WTC11 (cell line): ENCODE measurements around the gene TNNC2. TPM values are rescaled to one million over a fixed set of nuclear protein-coding genes. Genes with fewer than 3 reads are reported as not detected.

ENCODE experiments used
- ATAC-seq: fragments of 200-7000 bp; cut with Tn5 transposase; 2 replicates; pipeline ENCODE4 v1.10.0; 2021; ENCODE audit warnings: mild to moderate bottlenecking, moderate library complexity
- CTCF ChIA-PET: fragments of 300-600 bp; sonication (Branson Sonifier 250); formaldehyde crosslinking; loops from one replicate; lab custom pipeline; 2021; ENCODE audit warnings: antibody characterized with exemption; lab: Charles Lee
- POLR2A ChIA-PET: fragments of 350-600 bp; sonication (Branson Sonifier 250); formaldehyde crosslinking; loops from one replicate; lab custom pipeline; 2021; ENCODE audit warnings: antibody characterized with exemption; lab: Charles Lee
- DNase-seq: peaks from one replicate; pipeline ENCODE4 v3.0.0; 2021; ENCODE audit warnings: low spot score
- H3K27ac Mint-ChIP-seq: 2 replicates; pipeline ENCODE4 v1.8.0; 2021; ENCODE audit warnings: mixed read lengths
- H3K27me3 Mint-ChIP-seq: 2 replicates; pipeline ENCODE4 v1.8.0; 2021; ENCODE audit warnings: low read depth, mild to moderate bottlenecking, moderate library complexity, mixed read lengths
- H3K36me3 Mint-ChIP-seq: 2 replicates; pipeline ENCODE4 v1.8.0; 2021; ENCODE audit warnings: mixed read lengths
- H3K4me1 Mint-ChIP-seq: 2 replicates; pipeline ENCODE4 v1.8.0; 2022; ENCODE audit warnings: mixed read lengths
- H3K4me3 Mint-ChIP-seq: 2 replicates; pipeline ENCODE4 v1.8.0; 2021; ENCODE audit warnings: mild to moderate bottlenecking, moderate library complexity, mixed read lengths
- H3K9me3 Mint-ChIP-seq: 2 replicates; pipeline ENCODE4 v1.8.0; 2021; ENCODE audit warnings: mixed read lengths
- ATF1 ChIP-seq: sonication (generic); formaldehyde crosslinking; IDR thresholded peaks from 2 replicates; pipeline ENCODE4 v1.8.1; 2023; ENCODE audit warnings: mild to moderate bottlenecking, moderate library complexity, missing genetic modification reagents
- CBFB ChIP-seq: sonication (generic); formaldehyde crosslinking; IDR thresholded peaks from 2 replicates; pipeline ENCODE4 v1.8.1; 2022; ENCODE audit warnings: mild to moderate bottlenecking, low read depth, missing genetic modification reagents
- HMGA2 ChIP-seq: fragments of 250-450 bp; sonication (Bioruptor Pico); IDR thresholded peaks from 2 replicates; pipeline ENCODE4 v1.4.0; 2021; ENCODE audit warnings: mild to moderate bottlenecking, moderate library complexity
- JUN ChIP-seq: sonication (generic); formaldehyde crosslinking; IDR thresholded peaks from 2 replicates; pipeline ENCODE4 v1.8.0; 2023; ENCODE audit warnings: mild to moderate bottlenecking, missing genetic modification reagents
- KAT7 ChIP-seq: sonication (generic); formaldehyde crosslinking; IDR thresholded peaks from 2 replicates; pipeline ENCODE4 v1.8.1; 2023; ENCODE audit warnings: missing genetic modification reagents, mild to moderate bottlenecking, borderline replicate concordance
- MAX ChIP-seq: sonication (generic); formaldehyde crosslinking; IDR thresholded peaks from 2 replicates; pipeline ENCODE4 v1.8.0; 2022; ENCODE audit warnings: mild to moderate bottlenecking, missing genetic modification reagents
- MXD4 ChIP-seq: fragments of 250-450 bp; sonication (Bioruptor Pico); IDR thresholded peaks from 2 replicates; pipeline ENCODE4 v1.8.0; 2021; ENCODE audit warnings: mild to moderate bottlenecking, moderate library complexity, borderline replicate concordance
- NFYB ChIP-seq: sonication (generic); formaldehyde crosslinking; conservative IDR thresholded peaks from 2 replicates; pipeline ENCODE4 v1.8.0; 2022; ENCODE audit warnings: low read depth, missing genetic modification reagents
- NR3C1 ChIP-seq: sonication (generic); formaldehyde crosslinking; conservative IDR thresholded peaks from 2 replicates; pipeline ENCODE4 v1.8.1; 2023; ENCODE audit warnings: low read depth, mild to moderate bottlenecking, missing genetic modification reagents
- SOX15 ChIP-seq: fragments of 250-450 bp; sonication (Bioruptor Pico); IDR thresholded peaks from 2 replicates; pipeline ENCODE4 v1.9.0; 2021; ENCODE audit warnings: mild to moderate bottlenecking
- USF2 ChIP-seq: sonication (generic); formaldehyde crosslinking; IDR thresholded peaks from 2 replicates; pipeline ENCODE4 v1.8.1; 2023; ENCODE audit warnings: mild to moderate bottlenecking, missing genetic modification reagents, moderate library complexity
- ZBTB21 ChIP-seq: sonication (generic); formaldehyde crosslinking; IDR thresholded peaks from 2 replicates; pipeline ENCODE4 v1.8.1; 2023; ENCODE audit warnings: mild to moderate bottlenecking, missing genetic modification reagents, borderline replicate concordance
- ZNF263 ChIP-seq: sonication (generic); formaldehyde crosslinking; IDR thresholded peaks from 2 replicates; pipeline ENCODE4 v1.8.1; 2022; ENCODE audit warnings: low read depth, mild to moderate bottlenecking, moderate library complexity, missing genetic modification reagents
- ZNF317 ChIP-seq: sonication (generic); formaldehyde crosslinking; IDR thresholded peaks from 2 replicates; pipeline ENCODE4 v1.8.1; 2023; ENCODE audit warnings: low read depth, mild to moderate bottlenecking, moderate library complexity, missing genetic modification reagents, borderline replicate concordance
- total RNA-seq: library from RNA; stranded (reverse); gene quantifications from 3 replicates; pipeline ENCODE4 v1.2.3, GENCODE V29; 2021
- TF ChIP-seq, protein P1 (sequence below): sonication (generic); formaldehyde crosslinking; IDR thresholded peaks from 2 replicates; pipeline ENCODE4 v1.8.1; 2022; ENCODE audit warnings: low read depth, mild to moderate bottlenecking, moderate library complexity, missing genetic modification reagents, borderline replicate concordance
- TF ChIP-seq, protein P2 (sequence below): sonication (generic); formaldehyde crosslinking; conservative IDR thresholded peaks from 2 replicates; pipeline ENCODE4 v1.8.1; 2022; ENCODE audit warnings: mild to moderate bottlenecking, missing genetic modification reagents
- TF ChIP-seq, protein P3 (sequence below): sonication (generic); formaldehyde crosslinking; IDR thresholded peaks from 2 replicates; pipeline ENCODE4 v1.8.1; 2023; ENCODE audit warnings: mild to moderate bottlenecking, missing genetic modification reagents
- TF ChIP-seq, protein P4 (sequence below): sonication (generic); formaldehyde crosslinking; IDR thresholded peaks from 2 replicates; pipeline ENCODE4 v1.8.0; 2022; ENCODE audit warnings: mild to moderate bottlenecking, missing genetic modification reagents

The TNNC2 gene
- total RNA-seq, 1 experiment from 2014 or later, result 3.0 TPM

GRCh38 chr20:45835825-45836224, 8.7 kb upstream of the TNNC2 start (continued):
- TF ChIP-seq, protein P1, sequence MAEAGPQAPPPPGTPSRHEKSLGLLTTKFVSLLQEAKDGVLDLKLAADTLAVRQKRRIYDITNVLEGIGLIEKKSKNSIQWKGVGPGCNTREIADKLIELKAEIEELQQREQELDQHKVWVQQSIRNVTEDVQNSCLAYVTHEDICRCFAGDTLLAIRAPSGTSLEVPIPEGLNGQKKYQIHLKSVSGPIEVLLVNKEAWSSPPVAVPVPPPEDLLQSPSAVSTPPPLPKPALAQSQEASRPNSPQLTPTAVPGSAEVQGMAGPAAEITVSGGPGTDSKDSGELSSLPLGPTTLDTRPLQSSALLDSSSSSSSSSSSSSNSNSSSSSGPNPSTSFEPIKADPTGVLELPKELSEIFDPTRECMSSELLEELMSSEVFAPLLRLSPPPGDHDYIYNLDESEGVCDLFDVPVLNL (CRISPR knock-in tag), result no peak
- TF ChIP-seq SOX15 (CRISPR knock-in tag) (no peak), NFYB (CRISPR knock-in tag) (no peak), ATF1 (CRISPR knock-in tag) (no peak), NR3C1 (CRISPR knock-in tag) (no peak)

DNA sequence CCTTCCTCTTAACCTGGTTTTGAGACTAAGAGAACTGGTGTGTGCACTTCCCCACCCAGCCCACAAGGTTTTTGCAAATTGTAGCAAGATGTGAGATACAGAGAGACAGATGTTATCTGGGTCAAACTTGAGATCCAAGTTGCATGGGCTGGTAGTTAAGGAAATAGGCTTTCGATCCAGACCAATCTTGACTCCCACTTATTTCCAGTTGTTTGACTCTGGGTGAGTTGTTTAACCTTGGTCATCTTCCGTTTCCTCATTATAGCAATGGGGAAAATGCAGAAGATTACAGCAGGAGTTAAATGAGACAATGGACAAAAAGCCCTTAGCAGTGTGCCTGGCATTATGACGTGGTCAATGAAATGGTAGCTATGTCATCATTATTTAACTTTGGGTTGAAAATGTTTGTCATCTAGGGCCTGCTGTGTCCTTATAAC, 8.2 kb upstream of the TNNC2 start:
- POLR2A ChIA-PET, result no interaction called here
- DNase-seq, result no peak
- Mint-ChIP-seq H3K36me3 (peaks cover 3% of the 10 kb centered on the region; the same call in 1 of the 2 replicates), H3K9me3 (no peaks in the 10 kb centered on the region), H3K27ac (no peak overlapping the region), H3K4me1 (peaks cover 18% of the 10 kb centered on the region), H3K27me3 (no peaks in the 10 kb centered on the region), H3K4me3 (peak overlapping the region; percentile 76; the same call in 1 of the 2 replicates)
- CTCF ChIA-PET, result interaction anchor here (2.2 kb wide), 1 partner anchor 11 kb away, joined by 27 read pairs; no protein-coding TSS in a partner anchor
- TF ChIP-seq, protein P2, sequence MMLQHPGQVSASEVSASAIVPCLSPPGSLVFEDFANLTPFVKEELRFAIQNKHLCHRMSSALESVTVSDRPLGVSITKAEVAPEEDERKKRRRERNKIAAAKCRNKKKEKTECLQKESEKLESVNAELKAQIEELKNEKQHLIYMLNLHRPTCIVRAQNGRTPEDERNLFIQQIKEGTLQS (CRISPR knock-in tag), result no peak
- no peak for TF ChIP-seq JUN (CRISPR knock-in tag)
- ATAC-seq, result no peak

- no peaks in the 10 kb centered on the region for H3K27me3 Mint-ChIP-seq
- peaks cover 18% of the 10 kb centered on the region for H3K4me1 Mint-ChIP-seq
- no peak overlapping the region for H3K27ac Mint-ChIP-seq
- TF ChIP-seq MXD4 (CRISPR knock-in tag), result no peak
- 0 out of 2 replicates have a peak, but pooled peaks have one; percentile 2 for TF ChIP-seq ZBTB21 (CRISPR knock-in tag)
- ATAC-seq (no peak), DNase-seq (no peak)
- no peaks in the 10 kb centered on the region for H3K9me3 Mint-ChIP-seq
- peak overlapping the region; percentile 76 for H3K4me3 Mint-ChIP-seq
- POLR2A ChIA-PET, result interaction anchor here (2.0 kb wide), 1 partner anchor 11 kb away, joined by 8 read pairs; no protein-coding TSS in a partner anchor
- H3K36me3 Mint-ChIP-seq, result peaks cover 3% of the 10 kb centered on the region; the same call in 1 of the 2 replicates
- CTCF ChIA-PET, result interaction anchor here (1.4 to 2.7 kb wide), 6 partner anchors 10 to 177 kb away, joined by 4 to 27 read pairs (median 7); no protein-coding TSS in a partner anchor
These were observed 7.7 kb upstream of the TNNC2 start for GRCh38 chr20:45834797-45835161.

- peak; percentile 87 for DNase-seq
- H3K27ac Mint-ChIP-seq, result no peak overlapping the region
- ChIA-PET POLR2A (interaction anchor here (0.9 to 2.0 kb wide), 3 partner anchors 10 to 101 kb away, joined by 3 to 9 read pairs (median 8); partner anchors contain the start of gene PCIF1), CTCF (interaction anchor here (0.7 to 2.7 kb wide), 8 partner anchors 10 to 178 kb away, joined by 3 to 27 read pairs (median 6); partner anchors contain the start of gene ZSWIM1)
- H3K4me1 Mint-ChIP-seq, result peaks cover 18% of the 10 kb centered on the region
- H3K4me3 Mint-ChIP-seq, result peak overlapping the region; percentile 76
- H3K27me3 Mint-ChIP-seq, result no peaks in the 10 kb centered on the region
- H3K9me3 Mint-ChIP-seq, result no peaks in the 10 kb centered on the region
- ATAC-seq, result peak; percentile 91
- H3K36me3 Mint-ChIP-seq, result peaks cover 3% of the 10 kb centered on the region; the same call in 1 of the 2 replicates
- TF ChIP-seq, protein P3, sequence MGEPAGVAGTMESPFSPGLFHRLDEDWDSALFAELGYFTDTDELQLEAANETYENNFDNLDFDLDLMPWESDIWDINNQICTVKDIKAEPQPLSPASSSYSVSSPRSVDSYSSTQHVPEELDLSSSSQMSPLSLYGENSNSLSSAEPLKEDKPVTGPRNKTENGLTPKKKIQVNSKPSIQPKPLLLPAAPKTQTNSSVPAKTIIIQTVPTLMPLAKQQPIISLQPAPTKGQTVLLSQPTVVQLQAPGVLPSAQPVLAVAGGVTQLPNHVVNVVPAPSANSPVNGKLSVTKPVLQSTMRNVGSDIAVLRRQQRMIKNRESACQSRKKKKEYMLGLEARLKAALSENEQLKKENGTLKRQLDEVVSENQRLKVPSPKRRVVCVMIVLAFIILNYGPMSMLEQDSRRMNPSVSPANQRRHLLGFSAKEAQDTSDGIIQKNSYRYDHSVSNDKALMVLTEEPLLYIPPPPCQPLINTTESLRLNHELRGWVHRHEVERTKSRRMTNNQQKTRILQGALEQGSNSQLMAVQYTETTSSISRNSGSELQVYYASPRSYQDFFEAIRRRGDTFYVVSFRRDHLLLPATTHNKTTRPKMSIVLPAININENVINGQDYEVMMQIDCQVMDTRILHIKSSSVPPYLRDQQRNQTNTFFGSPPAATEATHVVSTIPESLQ (CRISPR knock-in tag), result no peak
- TF ChIP-seq, protein P4, sequence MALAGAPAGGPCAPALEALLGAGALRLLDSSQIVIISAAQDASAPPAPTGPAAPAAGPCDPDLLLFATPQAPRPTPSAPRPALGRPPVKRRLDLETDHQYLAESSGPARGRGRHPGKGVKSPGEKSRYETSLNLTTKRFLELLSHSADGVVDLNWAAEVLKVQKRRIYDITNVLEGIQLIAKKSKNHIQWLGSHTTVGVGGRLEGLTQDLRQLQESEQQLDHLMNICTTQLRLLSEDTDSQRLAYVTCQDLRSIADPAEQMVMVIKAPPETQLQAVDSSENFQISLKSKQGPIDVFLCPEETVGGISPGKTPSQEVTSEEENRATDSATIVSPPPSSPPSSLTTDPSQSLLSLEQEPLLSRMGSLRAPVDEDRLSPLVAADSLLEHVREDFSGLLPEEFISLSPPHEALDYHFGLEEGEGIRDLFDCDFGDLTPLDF (CRISPR knock-in tag), result no peak
- TF ChIP-seq MAX (CRISPR knock-in tag), result peak; percentile 85
- peak; percentile 32 for TF ChIP-seq USF2 (CRISPR knock-in tag)
- TF ChIP-seq ZNF317 (CRISPR knock-in tag), result no peak; the same call in 1 of the 2 replicates
- TF ChIP-seq KAT7 (CRISPR knock-in tag), result 0 out of 2 replicates have a peak, but pooled peaks have one; percentile 71
- TF ChIP-seq ZNF263 (CRISPR knock-in tag), result peak; percentile 48; the same call in 1 of the 2 replicates
- TF ChIP-seq HMGA2 (CRISPR knock-in tag), result no peak
- TF ChIP-seq CBFB (CRISPR knock-in tag), result peak; percentile 55; the same call in 1 of the 2 replicates
These were observed 7.0 kb upstream of the TNNC2 start for GRCh38 chr20:45833883-45834796.
